Measurements from ENCODE around the gene SYNE2. TPM values are rescaled to one million over a fixed set of nuclear protein-coding genes. Genes with fewer than 3 reads are reported as not detected.

Gene SYNE2
- total and polyA plus RNA-seq, 4 donors: 14.7 to 197 (median 99.1) TPM

GRCh38 chr14:64265222-64265621, 412.4 kb downstream of the SYNE2 start:
- H3K27ac ChIP-seq (ENCODE audit: low read depth in 1 of 2, low read length in 2 of 2): no peak overlapping the region
- no peaks in the 10 kb centered on the region for H3K4me1 ChIP-seq (ENCODE audit: control insufficient read depth in 1 of 2, insufficient read depth in 2 of 2, low read length in 2 of 2)
- no peaks in the 10 kb centered on the region for H3K27me3 ChIP-seq (ENCODE audit: control insufficient read depth in 1 of 2, insufficient read depth in 2 of 2, low read length in 1 of 2)
- H3K36me3 ChIP-seq (ENCODE audit: control insufficient read depth in 1 of 2, insufficient read depth in 2 of 2, low read length in 1 of 2): no peaks in the 10 kb centered on the region
- intact Hi-C loops (cut with DNase I): no loop called here
- no peak overlapping the region for H3K4me3 ChIP-seq (ENCODE audit: low read length in 2 of 2)
- H3K9me3 ChIP-seq (ENCODE audit: control insufficient read depth, low read length): no peaks in the 10 kb centered on the region
- ATAC-seq (ENCODE audit: low FRiP score) (no peak), DNase-seq (no peak)
- WGBS, 2 donors: 94 to 96% methylated on average over 1 of the region's 1 CpG

- 47 to 49% methylated on average over 2 of the region's 2 CpGs for WGBS, 2 donors
- no peak overlapping the region for H3K4me3 ChIP-seq (ENCODE audit: low read length in 2 of 2)
- no peaks in the 10 kb centered on the region for H3K4me1 ChIP-seq (ENCODE audit: control insufficient read depth in 1 of 2, insufficient read depth in 2 of 2, low read length in 2 of 2)
- intact Hi-C loops (cut with DNase I): no loop called here
- no peaks in the 10 kb centered on the region for H3K27me3 ChIP-seq (ENCODE audit: control insufficient read depth in 1 of 2, insufficient read depth in 2 of 2, low read length in 1 of 2)
- DNase-seq (no peak), ATAC-seq (ENCODE audit: low FRiP score) (no peak)
- no peaks in the 10 kb centered on the region for H3K9me3 ChIP-seq (ENCODE audit: control insufficient read depth, low read length)
- no peak overlapping the region for H3K27ac ChIP-seq (ENCODE audit: low read depth in 1 of 2, low read length in 2 of 2)
- no peaks in the 10 kb centered on the region for H3K36me3 ChIP-seq (ENCODE audit: control insufficient read depth in 1 of 2, insufficient read depth in 2 of 2, low read length in 1 of 2)
These were observed 413.4 kb downstream of the SYNE2 start for GRCh38 chr14:64266239-64266638.

- Histone ChIP-seq H3K4me3 (ENCODE audit: low read length in 2 of 2) (no peak overlapping the region), H3K36me3 (ENCODE audit: control insufficient read depth in 1 of 2, insufficient read depth in 2 of 2, low read length in 1 of 2) (no peaks in the 10 kb centered on the region), H3K27me3 (ENCODE audit: control insufficient read depth in 1 of 2, insufficient read depth in 2 of 2, low read length in 1 of 2) (no peaks in the 10 kb centered on the region), H3K27ac (ENCODE audit: low read depth in 1 of 2, low read length in 2 of 2) (no peak overlapping the region), H3K9me3 (ENCODE audit: control insufficient read depth, low read length) (no peaks in the 10 kb centered on the region), H3K4me1 (ENCODE audit: control insufficient read depth in 1 of 2, insufficient read depth in 2 of 2, low read length in 2 of 2) (no peaks in the 10 kb centered on the region)
- DNase-seq (no peak), ATAC-seq (ENCODE audit: low FRiP score) (no peak)
- intact Hi-C loops (cut with DNase I): no loop called here
These were observed 419.2 kb downstream of the SYNE2 start for GRCh38 chr14:64272019-64272418.

Small RNAs within 50 kb of the gene (microRNA-seq; reads per million reads assigned to microRNA genes)
- 0 reads per million in 2 donors for gene MIR548H1

Other genes with a start within 250 kb of the SYNE2 start
- 10 to 100 TPM in 1 of 2 donors, 1 to 10 TPM in 1; 7.9 to 12.9 TPM for gene WDR89, start 211.1 kb upstream of the SYNE2 start, total RNA-seq
- gene WDR89, start 211.1 kb upstream of the SYNE2 start, polyA plus RNA-seq: 1 to 10 TPM; 3.9 to 5.6 TPM
- 10 to 100 TPM; 14.4 to 17.5 TPM for gene SGPP1, start 124.9 kb upstream of the SYNE2 start, total RNA-seq
- gene SGPP1, start 124.9 kb upstream of the SYNE2 start, polyA plus RNA-seq: 10 to 100 TPM in 1 of 2 donors, 1 to 10 TPM in 1; 6.1 to 10.5 TPM

Data from aorta (tissue), 5 donors.